Neural progenitor cell (in vitro differentiated cells): ENCODE data around the gene PIK3R2.

Experiments used
- EZH2 ChIP-seq: fragments of 200-600 bp; sonication (generic); IDR thresholded peaks from 2 replicates; pipeline ENCODE4 v1.6.1; 2017; ENCODE audit warnings: antibody characterized with exemption, mild to moderate bottlenecking, moderate library complexity
- TF ChIP-seq, protein P1 (sequence below): fragments of 200-600 bp; sonication (generic); IDR thresholded peaks from 2 replicates; pipeline ENCODE4 v1.5.1; 2017; ENCODE audit warnings: antibody characterized with exemption, mild to moderate bottlenecking

DNA sequence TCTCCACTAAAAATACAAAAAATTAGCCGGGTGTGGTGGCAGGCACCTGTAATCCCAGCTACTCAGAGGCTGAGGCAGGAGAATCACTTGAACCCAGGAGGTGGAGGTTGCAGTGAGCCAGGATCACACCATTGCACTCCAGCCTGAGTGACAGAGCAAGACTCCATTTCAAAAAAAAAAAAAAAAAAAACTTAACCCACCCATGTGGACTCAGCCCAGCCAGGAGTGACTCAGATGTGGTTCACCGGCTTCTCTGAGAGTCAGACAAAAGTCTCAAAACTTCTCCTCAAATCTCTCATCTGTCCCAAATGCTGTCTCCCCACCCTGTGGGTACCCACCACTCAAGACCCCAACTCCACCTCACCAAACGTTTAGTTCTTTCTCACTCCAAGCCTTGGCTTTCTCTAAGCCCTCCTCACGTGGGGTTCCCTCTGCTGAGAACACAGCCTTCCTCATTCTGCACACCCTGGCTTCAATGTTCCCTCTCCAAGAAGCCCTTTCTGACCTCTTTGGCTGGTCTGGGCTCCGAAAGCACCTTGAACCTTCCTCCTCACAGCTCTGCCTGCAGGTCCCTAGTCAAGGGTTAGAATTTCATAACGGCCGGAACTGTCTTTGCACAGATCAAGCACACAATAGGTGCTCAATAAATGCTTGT lies 61.9 kb downstream of the PIK3R2 start:
- TF ChIP-seq, protein P1, sequence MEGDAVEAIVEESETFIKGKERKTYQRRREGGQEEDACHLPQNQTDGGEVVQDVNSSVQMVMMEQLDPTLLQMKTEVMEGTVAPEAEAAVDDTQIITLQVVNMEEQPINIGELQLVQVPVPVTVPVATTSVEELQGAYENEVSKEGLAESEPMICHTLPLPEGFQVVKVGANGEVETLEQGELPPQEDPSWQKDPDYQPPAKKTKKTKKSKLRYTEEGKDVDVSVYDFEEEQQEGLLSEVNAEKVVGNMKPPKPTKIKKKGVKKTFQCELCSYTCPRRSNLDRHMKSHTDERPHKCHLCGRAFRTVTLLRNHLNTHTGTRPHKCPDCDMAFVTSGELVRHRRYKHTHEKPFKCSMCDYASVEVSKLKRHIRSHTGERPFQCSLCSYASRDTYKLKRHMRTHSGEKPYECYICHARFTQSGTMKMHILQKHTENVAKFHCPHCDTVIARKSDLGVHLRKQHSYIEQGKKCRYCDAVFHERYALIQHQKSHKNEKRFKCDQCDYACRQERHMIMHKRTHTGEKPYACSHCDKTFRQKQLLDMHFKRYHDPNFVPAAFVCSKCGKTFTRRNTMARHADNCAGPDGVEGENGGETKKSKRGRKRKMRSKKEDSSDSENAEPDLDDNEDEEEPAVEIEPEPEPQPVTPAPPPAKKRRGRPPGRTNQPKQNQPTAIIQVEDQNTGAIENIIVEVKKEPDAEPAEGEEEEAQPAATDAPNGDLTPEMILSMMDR = no peak
- TF ChIP-seq EZH2 = no peak
